Keratinocyte (primary cell): ENCODE results near the gene KCNE4. TPM values are rescaled to one million over a fixed set of nuclear protein-coding genes. Genes with fewer than 3 reads are reported as not detected.

Experiments
- DNase-seq: peaks from one replicate; pipeline ENCODE4 v3.0.0-alpha.2; 2011; ENCODE audit warnings: low read depth, missing footprints, low spot score
- FAIRE-seq: peaks from 2 replicates; lab custom pipeline; 2011; peaks lifted over from hg19 to GRCh38; lab: Jason Lieb, UNC
- H2AFZ ChIP-seq: 2 replicates; pipeline ENCODE4 v1.6.0; 2012; ENCODE audit warnings: low read length, control low read depth, inconsistent platforms; ENCODE audit not compliant: control insufficient read depth
- H3K27ac ChIP-seq: 2 replicates; pipeline ENCODE4 v1.5.1; 2011; ENCODE audit warnings: low read length; ENCODE audit not compliant: control insufficient read depth, insufficient read depth
- H3K27me3 ChIP-seq: 3 replicates; pipeline ENCODE4 v1.6.0; 2011; ENCODE audit warnings: low read length; ENCODE audit not compliant: control insufficient read depth, insufficient read depth; ENCODE audit errors: extremely low read depth
- H3K36me3 ChIP-seq, 2 experiments: 2 replicates in 1 of 2; 3 replicates in 1 of 2; pipeline ENCODE4 v1.5.1; 2011; ENCODE audit warnings: low read length in 2 of 2, mild to moderate bottlenecking in 1 of 2; ENCODE audit not compliant: control insufficient read depth in 2 of 2, insufficient read depth in 2 of 2; ENCODE audit errors: extremely low read depth in 1 of 2
- H3K4me1 ChIP-seq: 3 replicates; pipeline ENCODE4 v1.5.1; 2011; ENCODE audit warnings: low read length; ENCODE audit not compliant: control insufficient read depth, insufficient read depth; ENCODE audit errors: extremely low read depth
- H3K4me2 ChIP-seq: 3 replicates; pipeline ENCODE4 v1.6.0; 2011; ENCODE audit warnings: low read depth, low read length; ENCODE audit not compliant: control insufficient read depth, insufficient read depth; ENCODE audit errors: extremely low read depth
- H3K4me3 ChIP-seq, 3 experiments: fragments of 200-600 bp in 1 of 3; sonication (generic) in 1 of 3; 2 replicates in 2 of 3; 3 replicates in 1 of 3; pipeline ENCODE4 v1.5.1; 2011 to 2016; ENCODE audit warnings: low read length in 3 of 3, mild to moderate bottlenecking in 3 of 3, control low read depth in 2 of 3, inconsistent platforms in 1 of 3, low read depth in 1 of 3, mixed read lengths in 1 of 3, mixed run types in 1 of 3, moderate library complexity in 1 of 3; ENCODE audit not compliant: control insufficient read depth in 2 of 3, insufficient read depth in 2 of 3; ENCODE audit errors: extremely low read depth in 1 of 3
- H3K79me2 ChIP-seq: 2 replicates; pipeline ENCODE4 v1.6.0; 2012; ENCODE audit warnings: low read length; ENCODE audit not compliant: control insufficient read depth, insufficient read depth
- H3K9ac ChIP-seq: 3 replicates; pipeline ENCODE4 v1.6.0; 2011; ENCODE audit warnings: low read length; ENCODE audit not compliant: control insufficient read depth, insufficient read depth; ENCODE audit errors: extremely low read depth
- H3K9me1 ChIP-seq: 3 replicates; pipeline ENCODE4 v1.6.0; 2011; ENCODE audit warnings: low read length; ENCODE audit not compliant: control insufficient read depth, insufficient read depth; ENCODE audit errors: extremely low read depth
- H3K9me3 ChIP-seq: 2 replicates; pipeline ENCODE4 v1.5.1; 2012; ENCODE audit warnings: low read depth, low read length; ENCODE audit not compliant: control insufficient read depth
- H4K20me1 ChIP-seq: 3 replicates; pipeline ENCODE4 v1.6.0; 2011; ENCODE audit warnings: low read length; ENCODE audit not compliant: control insufficient read depth, insufficient read depth; ENCODE audit errors: extremely low read depth
- CTCF ChIP-seq, 3 experiments: IDR thresholded peaks in 1 of 3; conservative IDR thresholded peaks in 1 of 3; optimal IDR thresholded peaks in 1 of 3; 2 replicates in 2 of 3; 3 replicates in 1 of 3; pipeline versions ENCODE3 to v1.5.1; 2011; ENCODE audit warnings: low read length in 3 of 3, mild to moderate bottlenecking in 3 of 3, moderate library complexity in 2 of 3, control low read depth in 1 of 3, inconsistent platforms in 1 of 3; ENCODE audit not compliant: insufficient read depth in 2 of 3; ENCODE audit errors: extremely low read depth in 1 of 3
- EZH2 ChIP-seq: IDR thresholded peaks from one replicate; pipeline ENCODE4 v1.6.1; 2012; ENCODE audit warnings: inconsistent platforms, mild to moderate bottlenecking, low read length, moderate library complexity
- dilution Hi-C: fragments of 300-500 bp; cut with MboI; formaldehyde crosslinking; loops from one replicate; pipeline ENCODE4 v1.7.0; 2020; ENCODE audit warnings: low sequenced_read_pairs; ENCODE audit not compliant: extremely low pct_ligation_motif_present
- polyA plus RNA-seq, 5 experiments: library from polyadenylated mRNA; depleted of rRNA in 3 of 5; stranded (reverse) in 3 of 5; stranded (forward) in 1 of 5; unstranded in 1 of 5; fragments of >200 nt; gene quantifications; 1 replicate in 1 of 5; 2 replicates in 3 of 5; 3 replicates in 1 of 5; pipeline versions ENCODE4 v1.2.1 to v1.2.3, GENCODE V29; 2011 to 2012; ENCODE audit warnings: missing spikeins in 2 of 5, low read depth in 1 of 5, low replicate concordance in 1 of 5

Gene KCNE4
- polyA plus RNA-seq, 1 donor (not counting 4 experiments of a cell fraction or from before 2014, with no cell fraction given): 0.13 TPM

- Histone ChIP-seq H3K4me1 (no peaks in the 10 kb centered on the region), H3K9me3 (peaks cover 9% of the 10 kb centered on the region), H3K9ac (no peak overlapping the region), H3K27me3 (no peaks in the 10 kb centered on the region), H2AFZ (no peak overlapping the region), H3K79me2 (no peaks in the 10 kb centered on the region), H3K27ac (no peak overlapping the region), H4K20me1 (no peaks in the 10 kb centered on the region), H3K4me2 (no peak overlapping the region), H3K36me3 (no peaks in the 10 kb centered on the region), H3K9me1 (no peaks in the 10 kb centered on the region), H3K4me3 (no peak overlapping the region)
- FAIRE-seq: peak; percentile 26
- no peak for TF ChIP-seq EZH2
- TF ChIP-seq CTCF (optimal IDR thresholded peaks at IDR 0.05 in 1 of 3, IDR thresholded peaks at IDR 0.05 in 1 of 3, conservative IDR thresholded peaks at IDR 0.05 in 1 of 3; ENCODE audit: extremely low read depth in 1 of 3, insufficient read depth in 2 of 3, low read length in 3 of 3): no peak
- dilution Hi-C loops: no loop called here
- peak; percentile 7 for DNase-seq
Measured at GRCh38 chr2:223032187-223033142, 19.5 kb upstream of the KCNE4 start.

GRCh38 chr2:223034221-223034975 is 17.6 kb upstream of the KCNE4 start:
- DNase-seq (no peak), FAIRE-seq (no peak)
- Histone ChIP-seq H3K4me2 (no peak overlapping the region), H3K9me1 (no peaks in the 10 kb centered on the region), H3K4me3 (no peak overlapping the region), H3K36me3 (no peaks in the 10 kb centered on the region), H3K4me1 (no peaks in the 10 kb centered on the region), H3K9ac (no peak overlapping the region), H3K27ac (no peak overlapping the region), H3K27me3 (no peaks in the 10 kb centered on the region), H3K9me3 (peaks cover 9% of the 10 kb centered on the region), H3K79me2 (no peaks in the 10 kb centered on the region), H2AFZ (no peak overlapping the region), H4K20me1 (no peaks in the 10 kb centered on the region)
- TF ChIP-seq EZH2: no peak
- no peak for TF ChIP-seq CTCF (optimal IDR thresholded peaks at IDR 0.05 in 1 of 3, IDR thresholded peaks at IDR 0.05 in 1 of 3, conservative IDR thresholded peaks at IDR 0.05 in 1 of 3; ENCODE audit: extremely low read depth in 1 of 3, insufficient read depth in 2 of 3, low read length in 3 of 3)
- dilution Hi-C loops: no loop called here
